ENCODE measurements around the gene PPP1CA. TPM values are rescaled to one million over a fixed set of nuclear protein-coding genes. Genes with fewer than 3 reads are reported as not detected.
A peak's percentile ranks its signal among the peaks of the same experiment; 100 is the strongest.

The PPP1CA gene
- total and polyA plus RNA-seq, 2 donors (not counting 1 experiment from before 2014, with no cell fraction given) = 218 to 251 TPM

- Histone ChIP-seq H3K27ac (ENCODE audit: low read length in 2 of 2) (peak overlapping the region; percentile 63 to 83), H4K20me1 (ENCODE audit: control insufficient read depth, insufficient read depth, low read length, poor library complexity, severe bottlenecking) (peaks cover 60% of the 10 kb centered on the region), H3K4me1 (ENCODE audit: control insufficient read depth in 2 of 2, insufficient read depth in 2 of 2, low read length in 2 of 2) (peaks cover 81 to 88% of the 10 kb centered on the region in 2 donors), H3K79me2 (ENCODE audit: control insufficient read depth, insufficient read depth, low read length) (peaks cover 81% of the 10 kb centered on the region), H3K36me3 (replicated peaks in 1 of 2; ENCODE audit: control extremely low read depth in 1 of 2, control insufficient read depth in 1 of 2, extremely low read depth in 1 of 2, insufficient read depth in 2 of 2, low read length in 1 of 2) (peaks cover 0 to 54% of the 10 kb centered on the region in 2 experiments), H3K4me2 (replicated peaks; ENCODE audit: low read depth, low read length, poor library complexity, severe bottlenecking) (peak overlapping the region; percentile 89), H2AFZ (ENCODE audit: insufficient read depth, low read depth, low read length, poor library complexity, severe bottlenecking) (no peak overlapping the region), H3K4me3 (ENCODE audit: control extremely low read depth in 1 of 5, extremely low read depth in 1 of 5, insufficient read depth in 1 of 5, low read depth in 2 of 5, low read length in 4 of 5) (peak overlapping the region in 4 of 5 experiments; percentile 92 to 99 (median 98)), H3K9ac (ENCODE audit: low read length) (peak overlapping the region; percentile 89), H3K27me3 (replicated peaks in 1 of 4; ENCODE audit: control extremely low read depth in 1 of 4, control insufficient read depth in 3 of 4, insufficient read depth in 4 of 4, low read length in 3 of 4) (no peaks in the 10 kb centered on the region), H3K9me3 (ENCODE audit: control extremely low read depth in 1 of 3, control insufficient read depth in 2 of 3, insufficient read depth in 1 of 3, low read length in 2 of 3) (peaks cover 0 to 2% (median 0%) of the 10 kb centered on the region in 3 donors)
- peaks cover 77% of the 10 kb centered on the region for H3K4me1 Mint-ChIP-seq
- no peaks in the 10 kb centered on the region for H3K27me3 Mint-ChIP-seq
- H3K27ac Mint-ChIP-seq = peak overlapping the region; percentile 100
- DNase-seq = no peak
- intact Hi-C loops (cut with micrococcal nuclease) = loop anchor here (10.0 kb wide), 1 partner anchor 180 kb away; the partner anchor contains the start of gene GSTP1
- WGBS (ENCODE audit: insufficient coverage) = 92% methylated on average over 4 of the region's 6 CpGs
- no peak for ATAC-seq (ENCODE audit: low read depth)
- peak overlapping the region; percentile 93 for H3K4me3 Mint-ChIP-seq
- POLR2A ChIA-PET = interaction anchor here (2.7 to 6.8 kb wide), 6 partner anchors 8 to 62 kb away, joined by 8 to 195 read pairs (median 97); partner anchors contain the start of genes CARNS1, PTPRCAP, RPS6KB2 and TMEM134
- no peaks in the 10 kb centered on the region for H3K9me3 Mint-ChIP-seq (ENCODE audit: insufficient read depth)
- no peak for TF ChIP-seq EZH2 (IDR thresholded peaks at IDR 0.05; ENCODE audit: borderline replicate concordance, insufficient read depth, low read depth, low read length, poor library complexity, severe bottlenecking)
- no peak for TF ChIP-seq CTCF (IDR thresholded peaks at IDR 0.05)
- CTCF ChIA-PET = interaction anchor here (2.6 to 5.7 kb wide), 4 partner anchors 8 to 64 kb away, joined by 12 to 121 read pairs (median 56); partner anchors contain the start of gene TMEM134
These were observed 3.5 kb upstream of the PPP1CA start for GRCh38 chr11:67405196-67405567.

Measured in B cell (primary cell).